Stomach (tissue), 9 donors: Measurements from ENCODE around the gene PLIN5. TPM values are rescaled to one million over a fixed set of nuclear protein-coding genes. Genes with fewer than 3 reads are reported as not detected.
A peak's percentile ranks its signal among the peaks of the same experiment; 100 is the strongest.

Experiments
- DNase-seq, 2 donors: peaks; one replicate each; pipeline versions ENCODE4 v3.0.0 to v3.0.0-alpha.2; 2013 to 2019
- H3K27ac ChIP-seq, 5 donors: fragments of 200-600 bp in 4 of 5; sonication (generic) in 4 of 5; one replicate each; pipeline ENCODE4 v1.5.1; 2013 to 2019; ENCODE audit warnings: mild to moderate bottlenecking in 1 of 5, moderate library complexity in 1 of 5
- H3K27me3 ChIP-seq, 3 donors: fragments of 200-600 bp; sonication (generic); one replicate each; pipeline ENCODE4 v1.5.1; 2017 to 2019; ENCODE audit warnings: mixed run types in 1 of 3
- H3K36me3 ChIP-seq, 4 donors: fragments of 200-600 bp; sonication (generic); 1 replicate in 3 of 4; 2 replicates in 1 of 4; pipeline ENCODE4 v1.5.1; 2016 to 2019
- H3K4me1 ChIP-seq, 4 donors: fragments of 200-600 bp; sonication (generic); one replicate each; pipeline ENCODE4 v1.5.1; 2016 to 2019
- H3K4me3 ChIP-seq, 4 donors: fragments of 200-600 bp; sonication (generic) in 3 of 4; one replicate each; pipeline ENCODE4 v1.5.1; 2016 to 2019; ENCODE audit warnings: mild to moderate bottlenecking in 1 of 4
- H3K9me3 ChIP-seq, 4 donors: fragments of 200-600 bp; sonication (generic); one replicate each; pipeline ENCODE4 v1.5.1; 2016 to 2019
- EP300 ChIP-seq: sonication (generic); formaldehyde crosslinking; IDR thresholded peaks from one replicate; pipeline ENCODE4 v1.6.1; 2017; ENCODE audit warnings: antibody characterized with exemption
- POLR2A ChIP-seq, 4 donors: fragments of 450-650 bp; IDR thresholded peaks; one replicate each; pipeline ENCODE4 v1.6.1; 2016; ENCODE audit warnings: antibody characterized with exemption in 4 of 4, control low read depth in 2 of 4, mild to moderate bottlenecking in 1 of 4, moderate library complexity in 1 of 4
- POLR2AphosphoS5 ChIP-seq, 3 donors: sonication (generic); formaldehyde crosslinking; IDR thresholded peaks; one replicate each; pipeline ENCODE4 v1.6.1; 2016; ENCODE audit warnings: antibody characterized with exemption in 3 of 3
- WGBS, 5 donors: extraction: QIAGEN DNeasy Blood & Tissue Kit in 3 of 5; methylation state at CpG; one replicate each; pipeline versions ENCODE4 v1.1.5 to v1.1.7; 2013 to 2018; 5-methylcytosine and 5-hydroxymethylcytosine counted together
- intact Hi-C: fragments of 100-400 bp; cut with DNase I; formaldehyde crosslinking; loops from one replicate; pipeline ENCODE4 v1.15.1; 2023; ENCODE audit warnings: low total_unique reads
- polyA plus RNA-seq, 3 donors: library from polyadenylated mRNA; stranded (reverse); fragments of 200-250 nt; gene quantifications; one replicate each; pipeline ENCODE4 v1.2.3, GENCODE V29; 2013
- total RNA-seq, 5 donors: library from RNA; depleted of rRNA; stranded (reverse); fragments of >200 nt; gene quantifications; one replicate each; pipeline versions ENCODE4 v1.1.0 to v1.2.3, GENCODE V29; 2014 to 2016
- TF ChIP-seq, protein P1 (sequence below), 7 experiments: fragments of 450-650 bp in 4 of 7; fragments of 200-600 bp in 3 of 7; sonication (generic) in 3 of 7; IDR thresholded peaks; one replicate each; pipeline ENCODE4 v1.5.1; 2016 to 2019; ENCODE audit warnings: antibody characterized with exemption in 7 of 7, control low read depth in 2 of 7, mild to moderate bottlenecking in 1 of 7
- donor health status: healthy with polysubstance abuse.
- donor health status: Bipolar disorder and iron deficiency.
- donor health status: healthy.

The PLIN5 gene
- total and polyA plus RNA-seq, 8 donors = 1.4 to 114 (median 31.6) TPM

DNA sequence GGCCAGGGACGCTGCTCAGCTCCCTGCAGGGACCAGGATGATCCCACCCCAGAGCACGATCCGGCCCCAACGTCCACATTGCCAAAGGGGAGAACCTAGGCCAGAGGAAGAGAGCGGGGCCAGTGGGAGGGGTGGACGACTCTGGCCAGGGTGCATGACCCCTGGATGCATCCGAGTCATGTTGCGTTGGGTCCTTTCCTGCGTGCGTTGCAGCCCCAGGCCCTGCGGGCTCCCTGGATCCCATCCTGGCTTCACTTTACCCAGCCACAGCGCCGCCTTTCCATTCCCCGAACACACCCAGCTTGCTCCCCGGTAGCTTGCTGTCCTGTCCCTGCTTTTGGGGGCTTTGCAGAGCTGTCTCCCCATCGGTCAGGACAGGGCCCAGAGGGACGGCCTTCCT, 27.2 kb downstream of the PLIN5 start:
- no peaks in the 10 kb centered on the region for H3K27me3 ChIP-seq
- H3K9me3 ChIP-seq = no peaks in the 10 kb centered on the region
- WGBS, 5 donors = 75 to 88% (median 85%) methylated on average over 16 to 17 of the region's 17 CpGs
- H3K4me1 ChIP-seq = peaks cover 0 to 5% (median 0%) of the 10 kb centered on the region in 4 donors
- intact Hi-C loops = no loop called here
- no peak for DNase-seq
- H3K36me3 ChIP-seq = peaks cover 5 to 66% (median 49%) of the 10 kb centered on the region in 4 donors
- no peak overlapping the region for H3K4me3 ChIP-seq
- H3K27ac ChIP-seq = no peak overlapping the region
- TF ChIP-seq, protein P1, sequence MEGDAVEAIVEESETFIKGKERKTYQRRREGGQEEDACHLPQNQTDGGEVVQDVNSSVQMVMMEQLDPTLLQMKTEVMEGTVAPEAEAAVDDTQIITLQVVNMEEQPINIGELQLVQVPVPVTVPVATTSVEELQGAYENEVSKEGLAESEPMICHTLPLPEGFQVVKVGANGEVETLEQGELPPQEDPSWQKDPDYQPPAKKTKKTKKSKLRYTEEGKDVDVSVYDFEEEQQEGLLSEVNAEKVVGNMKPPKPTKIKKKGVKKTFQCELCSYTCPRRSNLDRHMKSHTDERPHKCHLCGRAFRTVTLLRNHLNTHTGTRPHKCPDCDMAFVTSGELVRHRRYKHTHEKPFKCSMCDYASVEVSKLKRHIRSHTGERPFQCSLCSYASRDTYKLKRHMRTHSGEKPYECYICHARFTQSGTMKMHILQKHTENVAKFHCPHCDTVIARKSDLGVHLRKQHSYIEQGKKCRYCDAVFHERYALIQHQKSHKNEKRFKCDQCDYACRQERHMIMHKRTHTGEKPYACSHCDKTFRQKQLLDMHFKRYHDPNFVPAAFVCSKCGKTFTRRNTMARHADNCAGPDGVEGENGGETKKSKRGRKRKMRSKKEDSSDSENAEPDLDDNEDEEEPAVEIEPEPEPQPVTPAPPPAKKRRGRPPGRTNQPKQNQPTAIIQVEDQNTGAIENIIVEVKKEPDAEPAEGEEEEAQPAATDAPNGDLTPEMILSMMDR (IDR thresholded peaks at IDR 0.05) = no peak
- TF ChIP-seq POLR2A (IDR thresholded peaks at IDR 0.05) (no peak), EP300 (no peak)

DNA sequence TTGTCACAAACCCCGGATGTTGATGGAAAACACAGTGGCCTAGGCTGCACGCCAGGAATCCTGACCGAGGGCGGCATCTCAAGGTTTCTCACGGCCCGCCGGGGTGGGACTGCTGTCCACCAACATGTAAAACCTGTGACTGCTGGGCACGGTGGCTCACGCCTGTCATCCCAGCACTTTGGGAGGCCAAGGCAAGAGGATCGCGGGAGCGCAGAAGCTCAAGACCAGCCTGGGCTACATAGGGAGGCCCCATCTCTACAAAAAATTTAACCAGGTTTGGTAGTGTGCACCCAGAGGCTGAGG, 27.9 kb downstream of the PLIN5 start:
- H3K4me1 ChIP-seq = peaks cover 0 to 5% (median 0%) of the 10 kb centered on the region in 4 donors
- TF ChIP-seq POLR2AphosphoS5 (IDR thresholded peaks at IDR 0.05) = no peak
- no peak for TF ChIP-seq POLR2A (IDR thresholded peaks at IDR 0.05)
- TF ChIP-seq, protein P1 (IDR thresholded peaks at IDR 0.05) = no peak
- no peak for DNase-seq
- WGBS, 5 donors = 67 to 93% (median 90%) methylated on average over 5 to 12 of the region's 12 CpGs
- no peaks in the 10 kb centered on the region for H3K9me3 ChIP-seq
- peaks cover 5 to 66% (median 54%) of the 10 kb centered on the region in 4 donors for H3K36me3 ChIP-seq
- H3K27ac ChIP-seq = peak overlapping the region in 1 of 5 donors; percentile 43
- H3K27me3 ChIP-seq = no peaks in the 10 kb centered on the region
- no peak overlapping the region for H3K4me3 ChIP-seq
- intact Hi-C loops = no loop called here

DNA sequence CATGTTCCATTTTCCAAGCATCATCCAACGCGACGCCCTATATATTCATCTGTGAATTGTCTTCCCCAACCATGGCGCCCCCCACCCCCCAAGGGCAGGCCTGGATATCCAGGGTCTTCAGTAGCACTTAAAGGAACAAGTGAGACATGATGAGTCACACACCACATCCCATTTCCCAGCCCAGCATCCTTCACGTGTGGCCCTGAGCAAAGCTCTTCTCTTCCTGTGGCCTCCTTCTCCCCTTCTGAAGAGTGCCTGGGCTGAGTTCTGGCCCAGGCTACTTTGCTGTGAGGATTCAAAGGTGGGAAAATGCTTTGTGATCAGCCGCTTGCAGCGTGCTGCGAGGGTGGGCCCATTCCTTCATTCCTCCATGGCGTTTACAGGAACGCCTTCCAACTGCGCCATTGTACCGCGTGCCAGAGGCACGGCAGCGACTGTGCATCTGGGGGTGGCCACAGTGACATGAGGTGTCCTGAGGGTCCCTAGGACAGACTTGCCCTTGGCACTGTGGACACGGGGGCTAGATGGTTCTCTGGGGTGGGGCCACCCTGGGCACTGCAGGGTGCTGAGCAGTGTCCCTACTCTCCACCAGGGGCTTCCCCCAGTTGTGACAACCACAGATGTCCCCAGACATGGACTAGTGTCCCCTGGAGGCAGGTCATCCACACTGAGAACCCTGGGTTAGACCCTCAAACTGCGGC, 28.4 kb downstream of the PLIN5 start:
- Histone ChIP-seq H3K4me1 (peaks cover 0 to 5% (median 0%) of the 10 kb centered on the region in 4 donors), H3K4me3 (no peak overlapping the region), H3K9me3 (no peaks in the 10 kb centered on the region), H3K27ac (peak overlapping the region in 1 of 5 donors; percentile 43), H3K27me3 (no peaks in the 10 kb centered on the region), H3K36me3 (peaks cover 7 to 69% (median 59%) of the 10 kb centered on the region in 4 donors)
- 84 to 91% (median 88%) methylated on average over 15 to 17 of the region's 17 CpGs for WGBS, 5 donors
- TF ChIP-seq, protein P1 (IDR thresholded peaks at IDR 0.05) = no peak
- no peak for TF ChIP-seq POLR2AphosphoS5 (IDR thresholded peaks at IDR 0.05)
- TF ChIP-seq EP300 = no peak
- TF ChIP-seq POLR2A (IDR thresholded peaks at IDR 0.05) = no peak
- no peak for DNase-seq
- intact Hi-C loops = no loop called here

DNA sequence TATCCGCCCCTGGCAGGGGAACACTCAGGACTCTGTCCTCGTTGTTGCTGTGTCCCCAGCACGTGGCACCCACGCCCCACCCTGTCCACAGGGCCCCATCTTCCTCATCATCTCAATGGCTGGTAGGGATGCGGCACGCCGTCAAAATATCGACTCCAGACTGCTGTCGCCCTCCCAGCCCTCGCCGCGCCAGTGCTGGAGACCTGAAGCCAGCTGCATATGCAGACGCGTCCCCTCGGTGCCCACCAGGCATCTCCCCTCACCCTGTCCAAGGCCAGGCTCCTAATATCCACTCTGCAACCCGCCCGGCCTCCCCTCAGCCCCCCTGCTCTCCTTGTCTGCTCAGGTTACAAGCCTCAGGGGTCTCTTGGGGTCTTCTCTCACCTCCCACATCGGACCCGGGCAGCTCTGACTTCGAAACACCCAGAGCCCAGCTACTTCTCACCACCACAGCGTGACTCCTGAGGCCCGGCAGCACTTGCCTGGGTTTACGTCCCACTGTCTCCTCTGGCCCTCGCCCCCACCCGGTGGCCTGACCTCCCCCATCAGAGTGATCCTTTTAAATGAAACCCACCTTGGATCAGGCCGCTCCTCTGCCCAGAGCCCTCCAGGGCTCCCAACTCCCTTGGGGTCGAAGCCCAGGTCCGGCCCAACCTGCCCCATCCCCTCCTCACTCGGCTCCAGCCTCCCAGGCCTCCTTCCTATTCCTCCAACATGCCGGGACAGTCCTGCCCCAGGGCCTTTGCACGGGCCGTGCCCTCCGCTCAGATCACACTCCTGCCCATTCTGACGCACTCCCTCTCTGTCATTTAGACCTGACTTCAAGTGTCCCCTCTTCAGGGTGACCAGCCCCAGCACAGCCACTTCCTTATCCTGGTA, 29.2 kb downstream of the PLIN5 start:
- Histone ChIP-seq H3K9me3 (no peaks in the 10 kb centered on the region), H3K4me1 (peaks cover 0 to 5% (median 0%) of the 10 kb centered on the region in 4 donors), H3K4me3 (no peak overlapping the region), H3K27me3 (no peaks in the 10 kb centered on the region), H3K27ac (no peak overlapping the region), H3K36me3 (peaks cover 15 to 77% (median 67%) of the 10 kb centered on the region in 4 donors)
- no peak for DNase-seq
- WGBS, 5 donors = 92 to 96% (median 95%) methylated on average over 34 of the region's 34 CpGs
- intact Hi-C loops = no loop called here
- no peak for TF ChIP-seq EP300
- TF ChIP-seq POLR2AphosphoS5 (IDR thresholded peaks at IDR 0.05) = no peak
- no peak for TF ChIP-seq POLR2A (IDR thresholded peaks at IDR 0.05)
- TF ChIP-seq, protein P1 (IDR thresholded peaks at IDR 0.05) = no peak
